HG02588 (cell line): ENCODE results near the gene GOLGA8S.
"Not testable (repeated sequence)": the region's sequence is repeated elsewhere in the genome, so short reads cannot be mapped to it uniquely, and the experiment has no call there.

Source experiments
- ATAC-seq: cut with Tn5 transposase; IDR thresholded peaks from one replicate; pipeline ENCODE4 v1.9.1; 2021; ENCODE audit warnings: mild to moderate bottlenecking, moderate library complexity; ENCODE audit not compliant: unreplicated experiment

Gene GOLGA8S

DNA sequence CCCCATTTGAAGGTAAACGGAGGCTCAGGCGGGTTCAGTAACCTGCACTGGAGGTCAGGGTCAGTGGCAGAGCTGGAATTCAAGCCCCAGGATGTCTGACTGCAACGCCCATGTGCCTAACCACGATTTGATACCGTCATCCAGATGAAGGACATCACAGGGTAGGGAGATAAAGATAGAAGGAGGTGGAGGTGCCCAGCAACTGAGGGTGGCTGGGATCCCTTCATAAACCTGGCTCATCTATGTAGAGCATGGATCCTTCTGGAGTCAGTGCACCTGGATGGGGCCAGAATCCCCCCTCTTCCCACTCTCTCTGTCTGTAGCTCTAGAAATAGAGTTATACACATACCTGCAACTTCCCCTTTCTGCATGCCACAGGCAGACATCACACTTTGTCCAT lies 41.3 kb downstream of the GOLGA8S start:
- no peak for ATAC-seq

DNA sequence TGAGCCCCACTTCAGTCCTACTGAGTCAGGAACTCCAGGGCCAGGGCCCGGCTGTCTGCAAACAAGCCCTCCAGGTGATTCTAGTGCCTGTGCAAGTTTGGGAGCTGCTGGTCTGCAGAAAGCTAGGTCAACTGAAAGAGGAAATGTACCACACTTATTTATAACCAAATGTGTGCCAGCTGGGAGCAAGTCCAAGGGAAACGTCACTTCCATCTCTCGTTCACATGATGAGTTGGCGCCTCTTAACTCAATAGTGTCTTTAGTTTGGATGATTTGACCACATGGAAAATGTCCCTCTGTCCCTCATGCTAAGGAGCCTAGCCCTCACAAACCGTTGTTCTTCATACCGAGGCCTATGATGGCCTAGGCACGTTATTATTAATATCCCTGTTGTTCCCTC lies 43.2 kb downstream of the GOLGA8S start:
- ATAC-seq, result no peak

DNA sequence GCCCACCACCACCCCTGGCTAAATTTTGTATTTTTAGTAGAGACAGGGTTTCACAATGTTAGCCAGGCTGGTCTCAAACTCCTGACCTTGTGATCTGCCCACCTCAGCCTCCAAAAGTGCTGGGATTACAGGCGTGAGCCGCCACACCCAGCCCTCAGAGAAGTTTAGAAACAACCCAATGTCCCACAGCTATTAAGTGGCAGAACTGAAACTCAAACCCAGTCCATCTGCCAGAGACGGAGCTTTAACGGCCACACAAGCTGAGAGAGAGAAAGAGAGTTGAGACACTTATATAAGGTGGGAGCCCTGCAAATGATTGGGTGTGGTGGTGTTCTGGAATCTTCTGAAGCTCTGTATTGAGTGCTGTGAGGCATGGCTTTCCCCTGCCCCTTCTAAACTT lies 43.8 kb downstream of the GOLGA8S start:
- not testable (repeated sequence) for ATAC-seq

DNA sequence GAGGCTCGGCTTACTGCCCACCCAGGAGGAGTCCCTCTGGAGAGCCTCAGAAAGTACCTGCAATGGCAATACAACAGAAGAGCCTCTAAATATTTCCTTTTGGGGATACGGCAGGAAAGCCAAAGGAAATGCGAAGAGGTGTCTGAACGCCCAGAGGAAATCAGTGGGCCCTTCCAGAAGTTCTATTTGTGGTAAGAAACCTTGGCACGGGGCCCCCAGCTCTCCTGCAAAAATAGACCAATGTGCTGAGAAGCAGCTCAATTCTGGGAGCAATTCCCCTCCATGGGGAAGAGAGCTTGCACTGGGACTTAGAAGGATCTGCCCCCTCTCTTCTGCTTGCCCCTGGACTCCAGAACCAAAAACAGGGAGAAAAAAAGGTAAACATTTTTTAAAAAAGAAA lies 44.7 kb downstream of the GOLGA8S start:
- ATAC-seq, result not testable (repeated sequence)

DNA sequence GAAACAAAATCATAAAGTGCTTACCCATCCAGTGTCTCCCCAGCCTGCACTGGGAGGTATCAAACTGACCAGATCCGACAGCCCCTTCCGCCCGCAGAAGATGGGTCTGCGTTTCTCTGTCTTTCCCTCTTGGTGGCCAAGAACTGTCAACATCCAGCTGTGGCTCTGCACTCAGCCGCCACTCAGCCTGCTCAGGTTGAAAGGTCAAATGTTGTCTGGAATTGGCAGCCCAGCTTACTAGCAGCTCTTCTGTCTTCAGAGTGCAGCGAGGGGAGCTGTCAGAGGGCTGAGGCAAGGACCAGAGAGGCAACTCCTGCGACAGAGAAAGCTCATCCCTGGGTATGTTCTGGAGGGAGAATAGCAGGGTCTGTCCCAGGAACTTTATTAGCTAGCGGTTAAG lies 47.1 kb downstream of the GOLGA8S start:
- ATAC-seq, result no peak

DNA sequence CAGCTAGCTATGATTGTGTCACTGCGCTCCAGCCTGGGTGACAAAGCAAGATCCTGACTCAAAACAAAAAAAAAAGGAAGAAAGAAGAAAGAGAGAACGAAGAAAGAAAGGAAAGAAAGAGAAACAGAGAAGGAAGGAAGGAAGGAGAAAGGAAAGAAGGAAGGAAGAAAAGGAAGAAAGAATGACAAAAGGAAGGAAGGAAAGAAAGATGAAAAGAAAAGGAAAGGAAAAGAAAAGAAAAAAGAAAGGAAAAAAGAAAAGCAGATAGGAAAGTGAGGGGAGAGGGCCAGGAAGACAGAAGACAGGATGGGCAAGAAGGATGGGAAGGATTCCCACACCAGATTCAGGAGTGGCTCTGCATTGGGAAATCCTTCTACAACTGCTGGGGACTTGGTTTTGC lies 47.6 kb downstream of the GOLGA8S start:
- ATAC-seq, result no peak

DNA sequence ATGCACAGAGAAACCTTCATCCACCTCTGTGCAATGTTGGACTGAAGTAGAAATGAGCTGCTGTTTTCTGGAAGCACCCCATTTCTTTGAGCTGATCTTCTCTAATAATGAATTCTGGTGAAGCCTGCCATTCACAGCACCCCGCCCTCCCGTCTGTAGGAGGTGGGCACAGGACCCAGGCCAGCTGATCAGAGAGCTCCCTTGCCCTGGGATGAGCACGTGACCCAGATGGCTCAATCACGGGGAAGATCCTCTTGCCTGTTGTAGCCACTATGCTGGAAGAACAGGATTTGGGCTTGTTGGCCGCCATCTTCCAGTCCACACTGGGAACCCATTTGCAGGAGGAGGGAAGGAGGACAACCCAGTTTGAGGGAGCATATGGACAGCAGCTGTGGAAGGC lies 48.0 kb downstream of the GOLGA8S start:
- ATAC-seq, result no peak

DNA sequence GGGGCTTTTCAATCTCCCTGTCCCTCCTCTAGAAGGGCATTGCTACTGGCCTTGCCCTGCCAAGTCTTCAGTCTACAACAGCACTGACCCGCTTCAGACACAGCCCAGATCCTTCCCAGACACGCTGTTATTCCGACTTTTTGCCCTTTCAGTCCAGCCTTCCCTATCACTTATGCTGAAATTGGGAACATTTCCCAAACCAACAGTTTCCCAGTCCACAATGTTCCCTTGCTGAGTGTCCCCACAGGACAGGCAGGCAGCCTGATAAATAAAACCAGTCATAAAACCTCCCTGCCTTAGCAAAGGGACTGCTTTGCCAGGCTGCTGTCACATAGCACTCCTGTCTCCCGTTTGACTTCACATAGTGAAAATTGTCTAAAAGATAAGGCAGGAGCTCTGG lies 49.0 kb downstream of the GOLGA8S start:
- no peak for ATAC-seq

DNA sequence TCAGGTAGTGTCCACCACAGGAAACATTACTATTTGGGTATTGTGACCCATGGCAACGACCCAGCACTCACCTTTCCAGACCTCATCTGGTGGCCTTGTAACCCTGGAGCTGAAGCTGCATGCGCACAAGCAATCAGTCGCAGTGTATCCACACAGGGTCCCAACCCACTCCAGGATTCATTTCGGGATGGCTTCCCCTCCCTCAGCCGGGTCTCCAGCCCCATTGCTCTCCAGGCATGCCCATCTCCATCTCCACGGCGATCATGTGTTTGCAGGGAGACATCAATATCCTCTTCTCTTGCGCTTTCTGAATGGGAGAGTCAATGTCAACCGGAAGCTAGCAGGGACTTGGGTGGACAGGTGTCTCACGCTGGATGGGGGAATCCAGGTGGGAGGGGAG lies 57.3 kb downstream of the GOLGA8S start:
- no peak for ATAC-seq

DNA sequence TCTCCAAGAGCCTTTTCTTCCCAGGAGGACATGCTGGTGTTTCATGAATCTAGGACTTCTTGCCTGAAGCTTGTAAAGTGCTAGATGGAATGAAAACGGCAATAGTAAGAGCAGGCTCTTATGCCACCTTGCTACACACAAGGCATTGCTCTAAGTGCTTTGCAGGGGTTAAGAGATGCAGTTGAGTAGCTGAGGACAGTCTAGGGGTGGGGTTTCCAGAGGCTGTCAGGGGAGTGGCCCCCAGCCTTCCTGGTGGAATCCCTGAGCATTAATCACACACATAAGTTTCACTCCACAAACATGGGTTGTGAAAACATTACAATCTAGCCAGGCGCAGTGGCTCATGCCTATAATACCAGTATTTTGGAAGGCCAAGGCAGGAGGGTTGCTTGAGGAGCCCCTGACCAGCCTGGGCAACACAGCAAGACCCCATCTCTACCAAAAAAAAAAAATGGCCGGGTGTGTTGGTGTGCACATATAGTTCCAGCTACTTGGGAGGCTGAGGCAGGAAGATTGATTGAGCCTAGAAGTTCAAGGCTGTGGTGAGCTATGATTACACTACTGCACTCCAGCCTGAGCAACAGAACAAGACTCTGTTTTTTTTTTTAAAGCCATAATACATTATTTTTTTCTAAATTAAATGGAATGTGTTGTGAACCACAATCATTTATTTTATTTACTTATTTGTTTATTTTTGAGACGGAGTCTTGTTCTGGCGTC lies 58.5 kb downstream of the GOLGA8S start:
- not testable (repeated sequence) for ATAC-seq
